ENCODE results near the gene COTL1. TPM values are rescaled to one million over a fixed set of nuclear protein-coding genes. Genes with fewer than 3 reads are reported as not detected.

Gene COTL1
- total RNA-seq, 2 experiments from 2014 or later: 325 to 328 TPM

DNA sequence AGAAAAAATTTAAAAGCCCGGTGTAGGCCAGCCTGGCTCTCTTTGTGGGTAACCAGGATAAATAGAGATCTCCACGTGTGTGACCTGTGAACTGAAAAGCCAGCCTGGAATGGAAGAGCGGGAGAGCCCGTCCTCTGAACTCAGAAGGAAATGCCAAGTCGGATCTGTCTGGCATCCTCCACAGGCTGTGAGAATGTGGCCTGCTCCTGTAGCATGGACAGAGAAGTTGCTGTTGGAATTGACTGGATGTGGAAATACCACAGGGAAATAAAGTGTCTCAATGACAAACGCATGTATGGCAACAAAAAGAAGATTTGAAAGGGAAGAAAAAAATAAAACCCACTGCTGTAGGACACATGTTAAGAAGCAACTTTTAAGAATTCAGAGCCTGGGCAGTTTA, 37.1 kb upstream of the COTL1 start:
- Mint-ChIP-seq H3K9me3 (no peaks in the 10 kb centered on the region), H3K4me1 (ENCODE audit: low read depth) (peaks cover 70% of the 10 kb centered on the region), H3K36me3 (ENCODE audit: low read depth) (peaks cover 36% of the 10 kb centered on the region), H3K27ac (no peak overlapping the region), H3K4me3 (no peak overlapping the region), H3K27me3 (ENCODE audit: low read depth) (no peaks in the 10 kb centered on the region)
- CTCF ChIA-PET: interaction anchor here (0.8 to 1.7 kb wide), 3 partner anchors 32 to 125 kb away, joined by 3 to 5 read pairs (median 3); no protein-coding TSS in a partner anchor
- intact Hi-C loops (cut with micrococcal nuclease): loop anchor here (5.0 kb wide), 1 partner anchor 72 kb away; no protein-coding TSS in a partner anchor
- no peak for DNase-seq

DNA sequence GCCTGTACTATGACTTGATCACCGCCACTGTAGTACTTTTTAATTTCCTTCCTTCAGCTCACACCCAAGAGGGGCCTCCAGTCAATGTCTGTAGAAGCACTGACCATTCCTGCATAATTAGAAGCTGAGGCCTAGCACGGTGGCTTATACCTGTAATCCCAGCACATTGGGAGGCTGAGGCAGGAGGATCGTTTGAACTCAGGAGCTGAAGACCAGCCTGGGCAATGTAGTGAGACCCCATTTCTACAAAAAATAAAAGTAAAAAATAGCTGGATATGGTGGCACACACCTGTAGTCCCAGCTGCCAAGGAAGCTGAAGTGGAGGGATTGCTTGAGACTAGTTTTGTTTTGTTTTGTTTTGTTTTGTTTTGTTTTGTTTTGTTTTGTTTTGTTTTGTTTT, 36.4 kb upstream of the COTL1 start:
- CTCF ChIA-PET: interaction anchor here (0.8 to 3.2 kb wide), 4 partner anchors 18 to 124 kb away, joined by 3 to 15 read pairs (median 4); no protein-coding TSS in a partner anchor
- H3K4me3 Mint-ChIP-seq: no peak overlapping the region
- H3K27me3 Mint-ChIP-seq (ENCODE audit: low read depth): no peaks in the 10 kb centered on the region
- DNase-seq: no peak
- no peaks in the 10 kb centered on the region for H3K9me3 Mint-ChIP-seq
- peaks cover 73% of the 10 kb centered on the region for H3K4me1 Mint-ChIP-seq (ENCODE audit: low read depth)
- intact Hi-C loops (cut with micrococcal nuclease): loop anchor here (5.0 kb wide), 1 partner anchor 73 kb away; no protein-coding TSS in a partner anchor
- no peak overlapping the region for H3K27ac Mint-ChIP-seq
- H3K36me3 Mint-ChIP-seq (ENCODE audit: low read depth): peaks cover 36% of the 10 kb centered on the region

DNA sequence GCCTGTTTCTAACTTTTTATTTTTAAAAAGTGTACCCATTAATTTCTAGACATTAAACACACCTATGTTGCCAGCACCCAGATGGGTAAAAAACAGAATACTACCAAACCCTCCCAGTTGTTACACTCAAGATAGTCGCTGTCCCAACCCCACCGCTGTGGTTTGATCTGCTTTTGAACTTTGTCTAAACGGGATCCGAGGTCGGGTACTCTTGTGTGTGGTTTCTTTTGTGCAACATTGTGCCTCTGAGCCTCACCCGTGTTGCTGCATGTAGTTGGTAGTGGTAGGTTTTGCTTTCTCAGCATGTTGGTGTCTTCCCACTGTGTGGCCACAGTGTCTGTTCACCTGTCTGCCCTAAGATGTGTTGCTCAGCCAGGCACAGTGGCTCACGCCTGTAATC, 34.7 kb upstream of the COTL1 start:
- Mint-ChIP-seq H3K27me3 (ENCODE audit: low read depth) (no peaks in the 10 kb centered on the region), H3K9me3 (no peaks in the 10 kb centered on the region), H3K36me3 (ENCODE audit: low read depth) (peaks cover 28% of the 10 kb centered on the region), H3K4me3 (no peak overlapping the region), H3K4me1 (ENCODE audit: low read depth) (peaks cover 67% of the 10 kb centered on the region), H3K27ac (no peak overlapping the region)
- peak; percentile 21 for DNase-seq
- CTCF ChIA-PET: interaction anchor here (0.7 to 3.2 kb wide), 3 partner anchors 30 to 407 kb away, joined by 3 to 15 read pairs (median 4); no protein-coding TSS in a partner anchor
- intact Hi-C loops (cut with micrococcal nuclease): loop anchor here (5.0 kb wide), 1 partner anchor 75 kb away; no protein-coding TSS in a partner anchor

DNA sequence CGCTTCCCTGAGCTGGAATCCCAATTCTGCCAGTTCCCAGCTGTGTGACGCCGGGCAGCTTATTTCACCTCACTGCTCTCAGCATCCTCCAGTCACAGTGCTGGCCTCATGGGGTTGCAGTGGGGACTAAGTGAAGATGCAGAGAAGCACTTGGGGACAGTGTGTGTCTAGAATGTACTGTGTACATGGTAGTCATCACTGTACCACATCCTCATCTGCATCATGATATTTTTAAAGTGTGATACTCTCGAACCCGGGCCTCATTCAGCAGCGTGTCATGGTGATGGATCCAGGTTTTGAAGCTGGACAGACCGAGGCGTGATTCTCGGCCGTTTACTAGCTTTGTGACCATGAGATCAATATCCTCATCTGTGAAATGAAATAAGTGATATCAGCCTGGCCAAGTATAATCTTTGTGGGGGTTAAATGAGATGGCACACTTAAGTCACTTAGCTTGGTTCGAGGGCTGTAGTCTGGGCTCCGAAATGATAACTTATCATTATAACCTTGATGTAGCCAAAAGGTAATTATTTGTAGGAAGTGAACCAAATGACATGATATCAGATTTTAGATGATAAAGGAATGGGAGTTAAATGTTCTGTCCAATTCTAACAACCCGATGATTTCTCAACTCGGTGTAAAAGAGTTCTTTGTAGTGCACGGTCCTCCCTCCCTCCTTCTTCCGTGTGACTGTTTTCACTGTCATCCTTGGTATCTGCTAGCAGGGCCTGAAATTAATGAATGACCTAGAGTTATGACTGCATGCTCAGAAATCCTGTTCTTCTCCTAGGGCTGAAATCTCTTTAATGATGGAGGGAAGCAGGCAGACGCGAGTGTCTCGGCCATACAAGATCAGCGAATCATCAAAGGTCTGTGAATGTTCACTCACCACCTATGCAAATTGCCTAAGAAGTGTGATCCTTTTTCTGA, 32.4 kb upstream of the COTL1 start:
- CTCF ChIA-PET: interaction anchor here (1.7 kb wide), 1 partner anchor 22 kb away, joined by 6 read pairs; no protein-coding TSS in a partner anchor
- intact Hi-C loops (cut with micrococcal nuclease): loop anchor here (5.0 kb wide), 1 partner anchor 77 kb away; no protein-coding TSS in a partner anchor
- no peak overlapping the region for H3K27ac Mint-ChIP-seq
- DNase-seq: no peak
- H3K4me1 Mint-ChIP-seq (ENCODE audit: low read depth): peaks cover 56% of the 10 kb centered on the region
- peak overlapping the region; percentile 63 for H3K4me3 Mint-ChIP-seq
- H3K9me3 Mint-ChIP-seq: no peaks in the 10 kb centered on the region
- H3K36me3 Mint-ChIP-seq (ENCODE audit: low read depth): peaks cover 25% of the 10 kb centered on the region
- H3K27me3 Mint-ChIP-seq (ENCODE audit: low read depth): no peaks in the 10 kb centered on the region

DNA sequence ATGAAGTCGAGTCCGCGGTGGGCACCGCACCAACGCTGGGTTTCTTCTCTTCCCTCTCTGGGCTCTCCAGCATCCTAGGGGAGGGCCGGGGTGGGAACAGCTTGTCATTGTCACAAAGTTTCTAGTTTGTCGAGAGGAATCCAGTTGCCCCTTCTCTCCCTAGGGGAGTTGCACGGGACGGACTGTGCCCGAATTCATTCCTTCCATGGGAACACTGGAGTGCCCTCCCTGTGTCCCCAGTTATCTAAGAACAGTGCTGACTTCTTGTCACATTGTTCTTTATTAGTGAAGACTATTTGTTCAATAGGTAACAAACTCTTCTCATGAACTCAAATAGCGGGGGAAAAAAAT, 31.6 kb upstream of the COTL1 start:
- Mint-ChIP-seq H3K27ac (peak overlapping the region; percentile 34), H3K36me3 (ENCODE audit: low read depth) (peaks cover 20% of the 10 kb centered on the region), H3K4me1 (ENCODE audit: low read depth) (peaks cover 51% of the 10 kb centered on the region), H3K4me3 (peak overlapping the region; percentile 76), H3K9me3 (no peaks in the 10 kb centered on the region), H3K27me3 (ENCODE audit: low read depth) (no peaks in the 10 kb centered on the region)
- CTCF ChIA-PET: interaction anchor here (1.7 kb wide), 1 partner anchor 23 kb away, joined by 6 read pairs; no protein-coding TSS in a partner anchor
- intact Hi-C loops (cut with micrococcal nuclease): loop anchor here (10.0 kb wide), 1 partner anchor 905 kb away; no protein-coding TSS in a partner anchor
- no peak for DNase-seq

DNA sequence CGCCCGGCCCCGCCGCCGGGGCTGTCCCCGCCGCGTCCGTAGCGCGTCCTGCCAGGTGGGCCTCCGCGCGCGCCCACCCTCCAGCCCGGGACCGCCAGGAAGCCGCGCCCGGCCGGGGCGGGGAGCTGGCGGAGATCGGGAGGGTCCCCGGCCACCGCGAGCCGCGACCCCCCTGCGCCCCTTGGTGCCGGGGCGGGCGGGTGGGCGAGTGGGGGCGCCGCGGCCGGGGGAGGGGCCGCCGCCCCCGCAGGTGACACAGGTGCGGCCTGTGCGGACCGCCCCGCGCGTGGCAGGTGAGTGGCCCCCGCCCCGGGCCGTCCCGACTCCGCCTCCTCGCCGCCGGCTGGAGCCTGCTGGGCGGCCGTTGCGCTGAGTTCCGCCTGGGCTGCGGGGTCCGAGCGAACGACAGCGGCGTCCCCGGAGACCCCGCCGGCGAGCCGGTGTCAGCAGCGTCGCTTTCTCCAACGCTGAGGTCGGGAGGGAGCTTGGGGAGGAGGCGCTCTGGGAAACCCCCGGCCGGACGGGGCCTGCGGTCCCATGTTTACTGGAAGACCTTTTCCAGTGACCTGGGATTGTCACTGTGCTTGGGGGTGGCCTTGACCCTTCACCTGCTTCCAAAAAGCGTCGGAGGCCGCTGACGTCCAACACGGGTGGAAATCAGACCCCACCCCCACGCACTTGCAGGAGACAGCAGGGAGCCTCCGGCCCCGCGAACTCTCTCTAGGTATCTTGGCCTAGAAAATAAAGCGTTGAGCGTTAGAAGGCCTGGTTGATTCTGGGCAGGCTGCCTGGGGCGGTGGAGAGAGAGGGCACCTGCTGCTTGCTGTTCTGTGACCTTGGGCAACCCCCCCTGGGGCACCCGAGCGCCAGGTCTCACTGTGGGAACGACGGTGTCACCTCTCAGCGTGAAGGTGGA, 31.0 kb upstream of the COTL1 start:
- peak; percentile 51 for DNase-seq
- CTCF ChIA-PET: interaction anchor here (0.6 to 1.7 kb wide), 3 partner anchors 23 to 107 kb away, joined by 4 to 9 read pairs (median 6); no protein-coding TSS in a partner anchor
- Mint-ChIP-seq H3K4me3 (peak overlapping the region; percentile 76), H3K27me3 (ENCODE audit: low read depth) (no peaks in the 10 kb centered on the region), H3K27ac (peak overlapping the region; percentile 34), H3K36me3 (ENCODE audit: low read depth) (peaks cover 19% of the 10 kb centered on the region), H3K9me3 (no peaks in the 10 kb centered on the region), H3K4me1 (ENCODE audit: low read depth) (peaks cover 47% of the 10 kb centered on the region)
- intact Hi-C loops (cut with micrococcal nuclease): loop anchor here (10.0 kb wide), 1 partner anchor 906 kb away; no protein-coding TSS in a partner anchor

DNA sequence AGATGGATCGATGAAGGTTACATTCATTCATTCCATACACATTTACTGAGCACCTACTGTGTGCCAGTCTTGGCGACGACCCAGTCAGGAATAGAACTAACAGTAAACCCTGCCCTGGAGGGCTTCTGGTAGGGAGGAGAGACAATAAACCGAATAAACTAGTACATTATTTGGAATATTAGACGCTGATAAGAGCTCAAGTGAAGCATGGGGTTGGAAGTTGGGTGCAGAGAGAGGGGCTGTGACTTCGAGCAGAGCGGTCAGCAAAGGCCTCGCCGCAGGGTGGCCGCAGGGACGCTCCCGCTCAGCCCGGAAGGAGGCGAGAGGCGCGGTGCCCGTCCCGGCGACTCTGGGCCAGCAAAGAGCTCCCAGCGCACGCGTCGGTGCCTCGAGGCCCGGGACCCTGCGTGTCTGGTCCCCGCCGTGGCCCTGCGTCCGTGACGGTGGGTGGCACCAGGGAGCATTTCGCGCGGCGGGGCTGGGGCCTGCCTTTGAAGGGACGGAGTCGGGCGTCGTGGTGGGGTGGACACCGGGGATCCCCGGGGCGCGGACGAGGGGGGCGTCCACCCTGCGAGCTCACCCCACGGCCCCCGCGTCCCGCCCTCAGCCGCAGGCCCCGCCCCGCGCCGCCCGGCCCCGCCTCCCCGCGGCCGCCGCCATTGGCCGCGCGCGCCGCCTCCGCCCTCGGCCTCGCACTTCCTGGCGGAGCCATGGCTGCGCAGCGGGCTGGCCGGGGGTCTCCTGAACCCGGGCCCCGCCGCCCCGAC, 30.1 kb upstream of the COTL1 start, which contains the start of gene KLHL36:
Gene KLHL36 (plus strand): TSS at position 684 of the 767 bp plus-strand sequence. CDS start 2,357 bp downstream, outside the sequence.
- Mint-ChIP-seq H3K36me3 (ENCODE audit: low read depth) (peaks cover 17% of the 10 kb centered on the region), H3K4me3 (peak within 1 kb of the TSS; percentile 76), H3K27me3 (ENCODE audit: low read depth) (no peaks in the 10 kb centered on the region), H3K27ac (peak within 1 kb of the TSS; percentile 51), H3K9me3 (no peaks in the 10 kb centered on the region), H3K4me1 (ENCODE audit: low read depth) (peaks cover 42% of the 10 kb centered on the region)
- DNase-seq: peak; percentile 62
- intact Hi-C loops (cut with micrococcal nuclease): loop anchor here (10.0 kb wide), 1 partner anchor 907 kb away; no protein-coding TSS in a partner anchor
- CTCF ChIA-PET: interaction anchor here (0.6 to 1.5 kb wide), 2 partner anchors 78 to 107 kb away, joined by 4 to 9 read pairs; no protein-coding TSS in a partner anchor

DNA sequence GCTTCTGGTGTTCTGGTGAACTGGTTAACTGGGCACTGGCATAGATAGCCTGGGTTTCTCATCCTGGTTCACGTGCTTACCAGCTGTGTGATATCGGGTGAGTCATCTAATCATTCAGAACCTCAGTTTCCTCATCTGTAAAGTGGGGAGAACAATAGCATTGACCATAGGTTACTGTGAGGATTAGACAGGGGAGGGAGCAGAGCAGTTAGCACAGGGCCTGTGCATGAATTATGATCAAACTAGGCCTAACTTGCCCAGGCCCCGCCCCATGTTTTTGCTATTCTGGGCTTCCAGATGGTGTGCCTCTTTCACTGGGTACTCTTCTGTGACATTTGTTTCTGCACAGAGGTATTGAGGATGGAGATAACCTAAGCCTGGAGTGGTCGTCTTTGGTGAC, 25.8 kb upstream of the COTL1 start:
- intact Hi-C loops (cut with micrococcal nuclease): loop anchor here (10.0 kb wide), 1 partner anchor 911 kb away; no protein-coding TSS in a partner anchor
- H3K27me3 Mint-ChIP-seq (ENCODE audit: low read depth): no peaks in the 10 kb centered on the region
- H3K9me3 Mint-ChIP-seq: peaks cover 7% of the 10 kb centered on the region
- H3K4me3 Mint-ChIP-seq: no peak overlapping the region
- peaks cover 6% of the 10 kb centered on the region for H3K36me3 Mint-ChIP-seq (ENCODE audit: low read depth)
- DNase-seq: no peak
- CTCF ChIA-PET: interaction anchor here (0.8 to 1.2 kb wide), 2 partner anchors 29 to 46 kb away, joined by 3 to 4 read pairs; no protein-coding TSS in a partner anchor
- H3K27ac Mint-ChIP-seq: no peak overlapping the region
- H3K4me1 Mint-ChIP-seq (ENCODE audit: low read depth): peaks cover 37% of the 10 kb centered on the region

DNA sequence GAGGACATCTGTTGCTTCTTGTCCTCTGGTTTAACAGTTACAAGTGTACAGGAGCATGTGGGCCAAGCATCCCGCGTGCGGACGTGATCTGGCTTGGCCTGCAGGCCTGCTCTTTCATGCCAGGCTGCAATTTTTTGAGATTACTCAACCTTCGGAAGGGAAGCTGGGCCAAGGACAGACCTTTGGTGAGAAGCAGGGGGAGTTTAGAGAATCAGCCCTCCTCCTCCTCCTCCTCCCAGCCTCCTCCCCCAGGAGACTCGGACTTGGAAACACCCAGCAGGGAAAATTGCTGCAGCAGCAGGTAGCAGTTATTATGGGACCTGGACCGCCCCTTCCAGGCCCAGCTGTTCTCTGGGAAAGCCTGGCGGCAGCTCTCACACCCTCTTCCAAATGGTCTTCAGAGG, 25.3 kb upstream of the COTL1 start:
- Mint-ChIP-seq H3K4me3 (no peak overlapping the region), H3K9me3 (peaks cover 7% of the 10 kb centered on the region), H3K27ac (no peak overlapping the region), H3K27me3 (ENCODE audit: low read depth) (no peaks in the 10 kb centered on the region), H3K4me1 (ENCODE audit: low read depth) (peaks cover 42% of the 10 kb centered on the region), H3K36me3 (ENCODE audit: low read depth) (peaks cover 6% of the 10 kb centered on the region)
- DNase-seq: no peak
- intact Hi-C loops (cut with micrococcal nuclease): loop anchor here (10.0 kb wide), 1 partner anchor 912 kb away; no protein-coding TSS in a partner anchor
- CTCF ChIA-PET: interaction anchor here (0.8 to 1.2 kb wide), 2 partner anchors 29 to 46 kb away, joined by 3 to 4 read pairs; no protein-coding TSS in a partner anchor

DNA sequence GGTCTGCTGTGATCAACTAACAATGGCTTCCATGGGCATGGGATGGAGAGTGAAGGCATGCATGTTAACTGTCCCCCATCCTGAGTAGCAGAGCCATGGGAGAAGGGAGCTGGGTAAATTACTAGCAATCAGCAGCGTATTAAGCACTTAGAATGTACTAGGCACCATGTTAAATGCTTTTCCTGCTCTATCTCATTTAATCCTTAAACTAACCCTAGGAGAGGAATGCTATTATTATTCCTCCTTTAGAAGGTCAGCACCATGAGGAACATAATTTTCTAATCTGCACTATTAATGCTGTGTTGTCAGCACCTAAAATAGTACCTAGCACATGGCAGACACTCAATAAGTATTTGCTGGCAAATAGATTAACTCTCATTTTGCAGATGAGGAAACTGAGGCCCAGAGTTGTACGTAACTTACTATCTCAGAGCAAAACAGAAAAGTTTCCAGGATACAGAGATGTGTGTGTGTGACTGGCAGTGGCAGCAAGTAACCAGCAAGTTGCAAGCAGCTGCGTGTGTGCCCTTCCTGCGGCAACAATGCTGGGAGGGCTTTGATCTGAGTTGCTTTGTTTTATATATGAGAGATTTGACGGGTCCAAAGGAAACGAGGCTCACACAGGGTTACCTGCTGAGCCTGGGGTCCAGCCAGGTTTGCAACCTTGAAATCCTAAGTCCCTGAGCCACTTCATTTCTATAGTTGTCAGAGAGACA, 23.9 kb upstream of the COTL1 start:
- peaks cover 7% of the 10 kb centered on the region for H3K9me3 Mint-ChIP-seq
- H3K27me3 Mint-ChIP-seq (ENCODE audit: low read depth): no peaks in the 10 kb centered on the region
- peak overlapping the region; percentile 67 for H3K4me3 Mint-ChIP-seq
- peaks cover 46% of the 10 kb centered on the region for H3K4me1 Mint-ChIP-seq (ENCODE audit: low read depth)
- CTCF ChIA-PET: interaction anchor here (0.6 to 2.0 kb wide), 4 partner anchors 19 to 277 kb away, joined by 3 to 6 read pairs (median 4); no protein-coding TSS in a partner anchor
- peak; percentile 54 for DNase-seq
- H3K27ac Mint-ChIP-seq: no peak overlapping the region
- intact Hi-C loops (cut with micrococcal nuclease): loop anchor here (10.0 kb wide), 1 partner anchor 913 kb away; no protein-coding TSS in a partner anchor
- peaks cover 6% of the 10 kb centered on the region for H3K36me3 Mint-ChIP-seq (ENCODE audit: low read depth)
